Activated CD4-positive, alpha-beta T cell treated with anti-CD3 and anti-CD28 coated beads, Interleukin-2, amount 10 ng/mL, durations not matched to agents 7 days and 5 days (primary cell): ENCODE data around the gene C6orf58. TPM values are rescaled to one million over a fixed set of nuclear protein-coding genes. Genes with fewer than 3 reads are reported as not detected.
A peak's percentile ranks its signal among the peaks of the same experiment; 100 is the strongest.
"Not testable (repeated sequence)": the region's sequence is repeated elsewhere in the genome, so short reads cannot be mapped to it uniquely, and the experiment has no call there.

ENCODE experiments used
- CTCF ChIA-PET: fragments of 350-600 bp; sonication (Branson Sonifier 250); formaldehyde crosslinking; loops from one replicate; lab custom pipeline; 2021; ENCODE audit warnings: antibody characterized with exemption; lab: Charles Lee
- POLR2A ChIA-PET: fragments of 350-600 bp; sonication (Branson Sonifier 250); formaldehyde crosslinking; loops from one replicate; lab custom pipeline; 2021; ENCODE audit warnings: antibody characterized with exemption; lab: Charles Lee
- DNase-seq: peaks from one replicate; pipeline ENCODE4 v3.0.0-alpha.2; 2020
- H3K27ac Mint-ChIP-seq: one replicate; pipeline ENCODE4 v1.8.0; 2021; ENCODE audit warnings: mild to moderate bottlenecking, moderate library complexity, mixed read lengths
- H3K27me3 Mint-ChIP-seq: one replicate; pipeline ENCODE4 v1.8.0; 2021; ENCODE audit warnings: mixed read lengths
- H3K36me3 Mint-ChIP-seq: one replicate; pipeline ENCODE4 v1.8.0; 2021; ENCODE audit warnings: low read depth, mixed read lengths
- H3K4me1 Mint-ChIP-seq: one replicate; pipeline ENCODE4 v1.8.0; 2021; ENCODE audit warnings: mixed read lengths
- H3K4me3 Mint-ChIP-seq: one replicate; pipeline ENCODE4 v1.8.0; 2021; ENCODE audit warnings: mild to moderate bottlenecking, moderate library complexity, mixed read lengths
- H3K9me3 Mint-ChIP-seq: one replicate; pipeline ENCODE4 v1.8.0; 2021; ENCODE audit warnings: mixed read lengths
- total RNA-seq, 2 experiments: library from RNA; stranded (reverse); gene quantifications; one replicate each; pipeline ENCODE4 v1.2.3, GENCODE V29; 2021

The C6orf58 gene
- total RNA-seq, 2 experiments from 2014 or later, result not detected

- H3K27me3 Mint-ChIP-seq, result peaks cover 8% of the 10 kb centered on the region
Observed at GRCh38 chr6:127567476-127567875, 9.5 kb upstream of the C6orf58 start.

DNA sequence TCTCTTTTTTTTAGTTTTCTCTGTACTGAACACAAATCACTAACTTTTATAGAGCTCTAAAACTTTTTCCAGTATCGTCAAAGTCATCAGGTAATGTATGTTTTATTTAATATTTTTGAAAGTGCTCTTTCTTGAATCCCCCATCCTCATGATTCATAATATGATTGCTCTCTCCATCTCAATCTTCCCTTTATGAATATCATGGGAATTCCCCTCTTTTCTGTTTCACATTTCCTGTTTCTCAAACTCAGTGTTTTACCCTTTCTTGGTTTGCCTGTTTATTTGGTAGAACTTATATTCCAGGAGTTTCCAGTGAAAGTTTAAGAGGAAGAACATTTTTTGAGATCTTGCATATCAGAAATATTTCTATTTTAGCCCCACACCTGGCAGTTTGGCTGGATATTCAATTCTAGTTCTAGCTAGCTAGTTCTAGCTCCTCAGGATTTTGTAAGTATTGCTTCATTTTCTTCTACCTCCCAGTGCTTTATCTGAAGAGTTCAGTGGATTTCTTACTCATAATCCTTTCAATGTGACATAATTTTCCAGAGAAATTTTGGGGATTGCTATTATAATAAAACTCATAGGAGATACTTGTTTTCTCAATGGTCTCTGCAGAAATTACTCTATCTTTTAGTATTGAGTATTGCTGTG lies 6.1 kb upstream of the C6orf58 start:
- H3K4me3 Mint-ChIP-seq, result no peak overlapping the region
- H3K36me3 Mint-ChIP-seq, result no peaks in the 10 kb centered on the region
- no peak overlapping the region for H3K27ac Mint-ChIP-seq
- peaks cover 9% of the 10 kb centered on the region for H3K4me1 Mint-ChIP-seq
- no peaks in the 10 kb centered on the region for H3K9me3 Mint-ChIP-seq
- POLR2A ChIA-PET, result no interaction called here
- no peak for DNase-seq
- CTCF ChIA-PET, result no interaction called here
- H3K27me3 Mint-ChIP-seq, result no peaks in the 10 kb centered on the region

More at GRCh38 chr6:127567476-127567875, 9.5 kb upstream of the C6orf58 start:
- Mint-ChIP-seq H3K27ac (no peak overlapping the region), H3K36me3 (no peaks in the 10 kb centered on the region), H3K4me3 (no peak overlapping the region), H3K9me3 (no peaks in the 10 kb centered on the region), H3K4me1 (peaks cover 9% of the 10 kb centered on the region)
- ChIA-PET POLR2A (no interaction called here), CTCF (no interaction called here)
- no peak for DNase-seq

GRCh38 chr6:127578900-127579299 lies 1.9 kb downstream of the C6orf58 start:
- ChIA-PET CTCF (no interaction called here), POLR2A (no interaction called here)
- H3K4me1 Mint-ChIP-seq, result no peaks in the 10 kb centered on the region
- H3K27me3 Mint-ChIP-seq, result peaks cover 18% of the 10 kb centered on the region
- no peaks in the 10 kb centered on the region for H3K36me3 Mint-ChIP-seq
- H3K27ac Mint-ChIP-seq, result no peak overlapping the region
- H3K9me3 Mint-ChIP-seq, result no peaks in the 10 kb centered on the region
- no peak overlapping the region for H3K4me3 Mint-ChIP-seq
- no peak for DNase-seq

DNA sequence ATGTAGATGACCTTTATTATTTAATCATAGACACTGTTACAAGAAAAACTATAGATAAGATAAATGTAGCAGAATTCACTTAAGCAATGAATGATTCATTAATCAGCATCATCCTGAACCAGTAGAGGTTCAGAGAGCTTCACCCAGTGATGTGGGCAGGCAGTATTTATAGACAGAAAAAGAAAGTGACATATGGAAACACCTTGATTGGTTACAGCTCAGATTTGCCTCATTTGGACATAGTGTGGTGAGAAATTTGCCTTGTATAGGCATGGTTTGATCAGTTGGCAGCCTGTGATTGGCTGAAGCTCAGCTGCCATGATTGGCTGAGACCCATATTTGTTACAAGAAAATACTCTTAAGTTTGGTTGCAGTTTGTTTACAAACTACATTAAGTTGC lies 4.6 kb downstream of the C6orf58 start:
- Mint-ChIP-seq H3K9me3 (no peaks in the 10 kb centered on the region), H3K4me3 (no peak overlapping the region), H3K27ac (no peak overlapping the region), H3K4me1 (no peaks in the 10 kb centered on the region), H3K36me3 (no peaks in the 10 kb centered on the region), H3K27me3 (peaks cover 16% of the 10 kb centered on the region)
- ChIA-PET CTCF (no interaction called here), POLR2A (no interaction called here)
- DNase-seq, result no peak

DNA sequence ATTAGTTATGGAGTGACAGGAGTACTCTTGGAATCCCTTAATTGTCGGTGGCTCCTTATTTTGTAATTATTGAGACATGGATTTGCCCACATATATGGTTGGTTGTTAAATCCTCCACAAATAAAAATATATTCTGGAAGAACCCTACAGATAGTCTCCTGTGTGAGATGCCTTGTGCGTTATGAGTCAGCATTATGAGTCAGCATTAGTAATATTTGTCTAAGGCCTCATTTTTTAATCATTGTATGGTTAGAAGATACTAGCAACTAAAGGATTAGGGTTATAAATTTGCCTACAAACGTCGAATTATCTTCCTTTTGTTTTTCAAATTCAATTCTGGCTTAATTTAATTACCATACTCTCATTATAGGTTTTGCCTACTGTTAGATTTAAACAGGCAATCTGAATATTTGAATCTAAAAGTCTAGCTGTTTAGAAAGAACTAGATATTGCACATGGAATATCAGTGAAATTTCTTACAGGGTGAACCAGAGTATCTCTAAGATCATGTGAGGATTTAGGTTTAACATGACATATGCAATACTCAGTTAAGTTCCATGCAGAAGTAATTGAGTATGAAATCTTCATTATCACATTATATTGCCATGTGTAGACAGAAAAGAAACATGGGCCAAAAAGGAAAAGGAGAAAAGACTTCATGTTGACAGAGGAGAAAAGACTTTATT lies 5.9 kb downstream of the C6orf58 start:
- Mint-ChIP-seq H3K4me3 (no peak overlapping the region), H3K36me3 (no peaks in the 10 kb centered on the region), H3K27ac (no peak overlapping the region), H3K27me3 (peaks cover 8% of the 10 kb centered on the region), H3K4me1 (no peaks in the 10 kb centered on the region), H3K9me3 (no peaks in the 10 kb centered on the region)
- CTCF ChIA-PET, result no interaction called here
- POLR2A ChIA-PET, result no interaction called here
- DNase-seq, result no peak

- no peak for DNase-seq
- Mint-ChIP-seq H3K27me3 (peaks cover 1% of the 10 kb centered on the region), H3K36me3 (no peaks in the 10 kb centered on the region), H3K27ac (no peak overlapping the region), H3K4me3 (no peak overlapping the region), H3K4me1 (no peaks in the 10 kb centered on the region), H3K9me3 (no peaks in the 10 kb centered on the region)
- CTCF ChIA-PET, result no interaction called here
- POLR2A ChIA-PET, result no interaction called here
Observed at GRCh38 chr6:127585123-127585522, 8.1 kb downstream of the C6orf58 start.

DNA sequence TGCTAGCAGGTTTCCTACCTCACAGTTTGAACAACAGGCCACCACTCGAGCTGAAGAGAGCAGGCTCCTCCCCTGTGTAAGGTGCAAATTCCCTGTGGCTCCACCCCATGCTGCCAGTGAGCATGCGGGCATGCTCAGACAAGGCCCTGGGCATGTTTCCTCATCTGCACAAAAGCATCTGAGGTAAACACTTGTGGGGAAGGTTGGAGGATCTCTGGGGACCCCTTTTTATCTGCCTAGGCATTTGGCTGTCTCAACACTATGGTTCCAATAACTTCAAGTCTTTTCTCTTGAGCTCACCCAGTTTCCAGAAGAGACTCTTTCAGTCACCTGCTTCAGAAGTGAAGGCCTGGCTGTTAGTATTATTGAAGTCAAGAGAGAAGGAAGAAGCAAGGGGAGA lies 9.4 kb downstream of the C6orf58 start:
- Mint-ChIP-seq H3K36me3 (no peaks in the 10 kb centered on the region), H3K27me3 (no peaks in the 10 kb centered on the region), H3K9me3 (no peaks in the 10 kb centered on the region), H3K27ac (peak overlapping the region; percentile 58), H3K4me1 (no peaks in the 10 kb centered on the region), H3K4me3 (no peak overlapping the region)
- CTCF ChIA-PET, result no interaction called here
- POLR2A ChIA-PET, result no interaction called here
- no peak for DNase-seq

GRCh38 chr6:127587875-127588274 lies 10.9 kb downstream of the C6orf58 start:
- Mint-ChIP-seq H3K36me3 (no peaks in the 10 kb centered on the region), H3K4me1 (no peaks in the 10 kb centered on the region), H3K27ac (no peak overlapping the region), H3K4me3 (no peak overlapping the region), H3K27me3 (no peaks in the 10 kb centered on the region), H3K9me3 (no peaks in the 10 kb centered on the region)
- CTCF ChIA-PET, result no interaction called here
- no peak for DNase-seq
- POLR2A ChIA-PET, result no interaction called here

GRCh38 chr6:127589135-127589534 lies 12.2 kb downstream of the C6orf58 start:
- DNase-seq, result no peak
- Mint-ChIP-seq H3K27ac (no peak overlapping the region), H3K27me3 (no peaks in the 10 kb centered on the region), H3K4me3 (no peak overlapping the region), H3K9me3 (no peaks in the 10 kb centered on the region), H3K4me1 (no peaks in the 10 kb centered on the region), H3K36me3 (no peaks in the 10 kb centered on the region)
- POLR2A ChIA-PET, result no interaction called here
- CTCF ChIA-PET, result no interaction called here

DNA sequence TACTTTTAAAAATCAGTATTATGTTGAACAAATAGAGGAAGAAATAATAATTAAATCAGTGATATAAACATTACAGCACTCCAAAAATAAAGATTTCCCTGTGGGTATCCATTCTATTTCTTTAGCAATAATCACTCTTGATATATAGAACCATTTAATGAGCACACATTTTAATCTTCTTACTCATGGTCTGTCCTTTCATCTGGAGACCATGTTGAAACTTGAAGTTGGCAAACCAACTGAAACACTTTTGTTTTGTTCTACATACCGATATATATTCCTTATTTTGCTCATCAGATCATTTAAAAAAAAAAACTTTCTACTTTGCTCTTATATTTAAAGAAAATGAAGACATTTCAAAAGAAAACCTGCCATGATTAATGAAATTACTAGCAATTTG lies 13.4 kb downstream of the C6orf58 start:
- Mint-ChIP-seq H3K4me3 (no peak overlapping the region), H3K36me3 (no peaks in the 10 kb centered on the region), H3K27me3 (no peaks in the 10 kb centered on the region), H3K27ac (no peak overlapping the region), H3K4me1 (no peaks in the 10 kb centered on the region), H3K9me3 (no peaks in the 10 kb centered on the region)
- POLR2A ChIA-PET, result no interaction called here
- CTCF ChIA-PET, result interaction anchor here (0.6 kb wide), 1 partner anchor 826 kb away, joined by 3 read pairs; no protein-coding TSS in a partner anchor
- no peak for DNase-seq

GRCh38 chr6:127592964-127593363 lies 16.0 kb downstream of the C6orf58 start:
- no peak overlapping the region for H3K27ac Mint-ChIP-seq
- H3K4me3 Mint-ChIP-seq, result no peak overlapping the region
- no peak for DNase-seq
- H3K36me3 Mint-ChIP-seq, result no peaks in the 10 kb centered on the region
- ChIA-PET POLR2A (no interaction called here), CTCF (no interaction called here)
- H3K9me3 Mint-ChIP-seq, result no peaks in the 10 kb centered on the region
- no peaks in the 10 kb centered on the region for H3K4me1 Mint-ChIP-seq
- no peaks in the 10 kb centered on the region for H3K27me3 Mint-ChIP-seq

- DNase-seq, POLR2A ChIA-PET, H3K36me3 Mint-ChIP-seq, H3K4me1 Mint-ChIP-seq, H3K27me3 Mint-ChIP-seq, H3K27ac Mint-ChIP-seq, H3K4me3 Mint-ChIP-seq, CTCF ChIA-PET, H3K9me3 Mint-ChIP-seq: not testable (repeated sequence)
Observed at GRCh38 chr6:127593456-127593855, 16.5 kb downstream of the C6orf58 start.

GRCh38 chr6:127606131-127606562 lies 29.2 kb downstream of the C6orf58 start:
- peak; percentile 7 for DNase-seq
- POLR2A ChIA-PET, result no interaction called here
- Mint-ChIP-seq H3K4me1 (no peaks in the 10 kb centered on the region), H3K9me3 (peaks cover 3% of the 10 kb centered on the region), H3K27ac (no peak overlapping the region), H3K4me3 (no peak overlapping the region), H3K36me3 (no peaks in the 10 kb centered on the region), H3K27me3 (peaks cover 10% of the 10 kb centered on the region)
- CTCF ChIA-PET, result no interaction called here
